OCI-LY7 (cell line): Measurements from ENCODE around the gene ANKH.

Experiments used
- CTCF ChIP-seq: fragments of 200-600 bp; sonication (generic); conservative IDR thresholded peaks from 2 replicates; pipeline ENCODE4 v1.5.1; 2014; ENCODE audit warnings: mild to moderate bottlenecking, antibody characterized with exemption, low read length, moderate library complexity, mixed read lengths
- EZH2phosphoT487 ChIP-seq: fragments of 200-600 bp; sonication (generic); IDR thresholded peaks from 2 replicates; pipeline ENCODE4 v1.6.1; 2018; ENCODE audit warnings: low read depth, borderline replicate concordance, mild to moderate bottlenecking, mixed run types, antibody characterized with exemption, low read length, moderate library complexity, mixed read lengths

- TF ChIP-seq EZH2phosphoT487 (no peak), CTCF (no peak)
Measured at GRCh38 chr5:14739981-14740380, 131.6 kb downstream of the ANKH start.
